ENCODE measurements around the gene RAB41.
A peak's percentile ranks its signal among the peaks of the same experiment; 100 is the strongest.
"Not testable (repeated sequence)": the region's sequence is repeated elsewhere in the genome, so short reads cannot be mapped to it uniquely, and the experiment has no call there.

Gene RAB41

DNA sequence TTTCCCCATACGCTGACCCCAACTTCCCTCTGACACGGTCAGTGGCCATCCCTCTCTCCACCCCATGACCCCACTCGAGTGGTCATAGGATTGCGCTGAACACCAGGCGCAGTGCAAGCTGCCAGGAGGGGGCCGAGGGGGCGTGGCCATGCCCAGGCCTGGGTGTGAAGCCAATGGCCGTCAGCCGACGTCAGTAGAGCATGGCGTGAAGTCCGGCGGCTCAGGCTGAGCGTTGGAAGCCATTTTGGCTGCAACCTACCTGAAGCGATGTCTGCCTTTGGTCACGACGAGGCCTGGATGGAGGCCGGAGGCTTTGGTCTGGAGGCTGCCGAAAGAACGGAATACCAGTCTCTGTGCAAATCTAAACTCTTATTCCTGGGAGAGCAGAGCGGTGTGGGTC is at the start of gene RAB41:
Gene RAB41 (plus strand): TSS at position 222 of the 400 bp plus-strand sequence. CDS start 46 bp downstream, at position 268.
- DNase-seq = no peak

GRCh38 chrX:70234355-70234754 is 47.6 kb upstream of the RAB41 start, which contains the start of gene AWAT1:
AWAT1 (plus strand) TSS chrX:70234655; CDS start chrX:70234696, 41 bp downstream.
- no peak for DNase-seq

DNA sequence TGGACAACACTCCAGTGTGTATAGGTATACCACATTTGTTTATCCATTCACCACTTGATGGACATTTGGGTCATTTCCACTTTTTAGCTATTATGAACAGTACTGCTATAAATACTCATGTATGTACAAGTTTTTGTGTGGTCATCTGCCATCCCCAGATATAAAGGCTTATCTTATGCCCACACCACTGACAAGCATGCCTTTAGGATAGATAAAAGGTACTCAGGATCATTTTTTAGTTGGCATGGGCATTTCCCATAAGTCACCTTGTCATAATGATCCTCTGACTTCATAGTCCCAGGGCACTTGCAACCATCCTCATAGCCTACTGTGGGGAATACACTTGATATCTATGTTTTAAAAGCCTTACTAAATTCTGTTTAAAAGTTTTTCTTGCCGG is 41.2 kb upstream of the RAB41 start:
- no peak for DNase-seq

DNA sequence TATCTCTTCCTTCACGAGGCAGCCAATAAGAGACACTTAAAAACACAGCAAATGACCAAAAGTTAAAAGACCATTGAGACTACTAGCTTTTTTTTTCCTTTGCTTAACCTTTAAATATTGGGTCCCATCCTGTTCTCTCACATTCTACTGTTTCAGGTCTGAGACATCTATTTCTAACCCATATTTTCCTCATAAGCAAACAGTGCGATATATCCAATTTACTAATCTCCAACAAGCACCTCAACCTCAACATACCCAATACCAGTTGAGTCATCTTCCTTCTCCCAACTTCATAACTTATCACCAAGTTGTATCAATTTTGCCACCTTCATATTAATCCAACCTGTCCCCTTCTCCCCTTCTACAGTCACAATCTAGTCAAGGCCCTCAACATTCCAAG is 40.5 kb upstream of the RAB41 start:
- DNase-seq = no peak

DNA sequence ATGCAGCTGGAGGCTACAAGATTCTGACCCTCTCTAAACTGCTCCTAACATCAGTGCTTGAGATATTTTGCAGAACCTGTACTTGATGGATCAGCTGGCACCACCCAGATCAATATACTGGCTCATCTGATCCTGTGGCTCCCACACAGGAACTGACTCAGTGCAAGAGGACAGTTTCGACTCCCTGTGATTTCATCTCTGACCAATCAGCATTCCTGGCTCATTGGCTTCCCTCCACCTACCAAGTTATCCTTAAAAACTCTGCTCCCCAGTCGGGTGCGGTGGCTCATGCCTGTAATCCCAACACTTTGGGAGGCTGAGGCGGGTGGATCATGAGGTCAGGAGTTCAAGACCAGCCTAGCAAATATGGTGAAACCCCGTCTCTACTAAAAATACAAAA is 38.4 kb upstream of the RAB41 start:
- not testable (repeated sequence) for DNase-seq

- no peak for DNase-seq
Measured at GRCh38 chrX:70244881-70245280, 37.1 kb upstream of the RAB41 start.

DNA sequence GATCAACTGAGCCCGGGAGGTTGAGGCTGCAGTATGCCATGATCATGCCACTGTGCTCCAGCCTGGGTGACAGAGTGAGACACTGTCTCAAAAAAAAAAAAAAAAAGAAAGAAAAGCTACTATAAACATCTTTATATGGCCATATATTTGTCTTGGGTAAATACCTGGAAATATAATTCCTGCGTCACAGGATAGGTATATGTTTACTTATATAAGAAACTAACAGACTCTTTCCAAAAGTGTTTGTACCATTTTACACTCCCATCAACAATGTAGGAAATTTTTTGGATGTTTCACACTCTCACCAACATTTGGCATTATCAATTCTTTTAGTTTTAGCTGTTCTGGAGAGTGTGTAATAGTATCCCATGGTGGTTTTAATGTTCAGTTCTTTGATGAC is 34.7 kb upstream of the RAB41 start:
- DNase-seq = no peak

- no peak for DNase-seq
Measured at GRCh38 chrX:70252491-70252890, 29.5 kb upstream of the RAB41 start.

GRCh38 chrX:70253377-70254062 is 28.5 kb upstream of the RAB41 start:
- no peak for DNase-seq

DNA sequence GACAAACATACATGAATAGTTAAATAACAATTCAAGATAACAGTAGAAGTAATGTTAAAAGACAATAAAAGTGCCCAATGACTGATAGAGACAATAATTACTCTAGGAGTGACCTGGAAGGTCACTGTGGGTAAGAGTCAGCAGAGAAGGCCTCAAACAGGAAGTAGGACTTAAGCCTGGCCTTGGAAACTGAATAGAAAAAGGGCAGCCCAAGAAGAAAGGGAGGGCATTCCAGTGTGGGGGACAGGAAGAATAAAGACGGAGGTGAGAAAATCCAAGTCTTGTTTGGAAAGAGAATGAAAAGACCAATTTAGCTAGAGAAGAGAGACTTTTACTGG is 27.9 kb upstream of the RAB41 start:
- no peak for DNase-seq

DNA sequence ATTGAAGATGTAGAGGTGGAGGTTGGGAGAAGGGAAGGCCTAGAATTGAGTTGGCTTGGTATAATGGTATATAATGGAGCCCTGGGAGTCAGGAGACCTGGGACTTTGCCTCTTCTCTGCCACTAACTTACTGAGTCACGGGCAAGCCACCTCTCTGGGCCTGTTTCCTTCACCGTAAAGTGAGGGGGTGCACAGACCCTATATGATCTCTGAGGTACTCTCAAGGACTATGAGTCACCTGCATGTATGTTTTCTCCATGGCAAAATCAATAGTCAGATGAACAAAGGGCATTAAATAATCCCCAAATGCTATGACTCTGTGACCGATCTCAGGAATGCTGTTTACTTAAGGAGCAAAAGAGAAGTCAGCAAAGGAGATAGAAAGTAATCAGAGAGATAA is 27.1 kb upstream of the RAB41 start:
- no peak for DNase-seq

DNA sequence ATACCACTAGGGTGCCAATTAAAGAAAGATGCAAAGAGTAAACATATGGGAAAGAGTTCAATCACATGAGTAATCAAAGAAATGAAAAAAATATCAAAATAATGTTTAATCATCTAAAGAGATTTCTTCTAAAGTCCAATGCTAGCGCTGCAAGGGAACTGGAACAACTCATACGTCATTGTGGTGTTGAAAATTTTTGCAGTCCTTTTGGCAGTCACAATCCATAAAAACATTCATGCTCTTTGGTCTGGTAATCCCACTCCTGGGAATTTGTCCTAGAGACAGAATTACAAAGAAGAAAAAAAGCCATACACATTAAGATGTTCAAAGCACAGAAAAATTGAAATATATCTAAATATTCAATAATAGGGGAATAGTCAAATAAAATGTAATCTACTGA is 26.5 kb upstream of the RAB41 start:
- DNase-seq = no peak

- DNase-seq = no peak
Measured at GRCh38 chrX:70257423-70258288, 24.3 kb upstream of the RAB41 start.

DNA sequence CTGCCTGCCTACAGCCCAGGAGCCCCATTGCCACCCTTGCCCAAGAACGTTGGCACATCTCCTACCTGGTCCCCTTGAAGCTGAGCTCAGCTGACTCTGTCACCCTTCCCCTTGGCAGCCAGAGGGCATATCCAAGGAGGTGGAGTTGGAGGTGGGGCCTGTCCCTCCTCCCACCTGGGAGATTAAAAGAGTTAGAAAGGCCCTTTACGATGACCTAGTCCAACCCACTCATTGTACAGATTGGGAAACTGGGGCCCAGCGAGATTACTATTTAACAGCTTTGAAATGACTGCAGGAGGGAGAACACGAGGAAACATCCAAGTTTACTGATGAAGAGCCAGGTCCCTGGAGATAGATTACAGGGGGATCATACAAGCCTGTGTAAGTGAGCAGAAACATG is 21.9 kb upstream of the RAB41 start, which contains the start of gene P2RY4:
Gene P2RY4 (minus strand): TSS at position 101 of the 400 bp plus-strand sequence. CDS start 580 bp downstream, outside the sequence.
- DNase-seq = no peak

DNA sequence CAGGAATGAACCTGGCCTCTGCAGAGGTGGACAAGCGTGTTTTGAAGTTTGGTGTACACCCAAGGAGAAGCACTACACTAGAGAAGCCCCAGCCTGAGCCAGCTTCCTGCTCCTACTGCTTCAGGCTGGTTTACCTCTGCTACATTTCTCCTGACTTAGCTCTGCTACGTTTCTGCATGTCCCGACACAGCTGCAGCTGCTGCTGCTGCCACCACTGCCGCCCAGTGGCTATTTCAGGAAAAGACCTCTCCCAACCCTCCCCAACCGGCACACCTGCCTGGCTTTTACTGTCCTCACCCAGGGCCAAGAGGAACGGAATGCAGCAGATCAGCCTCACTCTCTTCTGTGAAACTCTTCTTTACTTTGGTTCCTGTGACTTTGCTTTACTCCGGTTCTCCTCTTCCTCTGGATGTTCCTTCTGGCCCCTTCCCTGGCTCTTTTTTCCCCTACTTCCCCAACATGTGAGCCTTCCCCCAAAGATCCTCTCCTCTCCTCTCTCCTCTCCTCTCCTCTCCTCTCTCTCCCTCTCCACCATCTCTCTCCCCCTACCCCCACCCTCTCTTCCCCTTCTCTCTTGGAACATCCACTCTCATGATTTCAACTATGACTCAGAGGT is 18.9 kb upstream of the RAB41 start:
- DNase-seq = peak in 1 of 2 experiments; percentile 3

- no peak for DNase-seq
Measured at GRCh38 chrX:70264784-70265183, 17.2 kb upstream of the RAB41 start.

GRCh38 chrX:70268034-70268433 is 13.9 kb upstream of the RAB41 start, which contains the start of gene ARR3:
ARR3 (plus strand) TSS chrX:70268334; CDS start chrX:70269386, 1,052 bp downstream.
- DNase-seq = no peak

DNA sequence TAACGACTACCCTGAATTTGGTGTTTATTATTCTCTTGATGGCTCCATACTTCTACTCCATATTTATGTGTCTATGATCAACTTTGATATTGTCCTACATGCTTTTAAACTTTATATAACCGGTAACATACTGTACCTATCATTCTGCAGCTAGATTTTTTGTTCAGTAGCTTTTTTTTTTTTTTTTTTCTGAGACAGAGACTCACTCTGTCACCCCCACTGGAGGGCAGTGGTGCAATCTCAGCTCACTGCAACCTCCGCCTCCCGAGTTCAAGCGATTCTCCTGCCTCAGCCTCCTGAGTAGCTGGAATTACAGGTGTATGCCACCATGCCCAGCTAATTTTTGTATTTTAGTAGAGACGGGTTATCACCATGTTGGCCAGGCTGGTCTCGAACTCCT is 7.9 kb upstream of the RAB41 start:
- not testable (repeated sequence) for DNase-seq

GRCh38 chrX:70279081-70279480 is 2.9 kb upstream of the RAB41 start:
- no peak for DNase-seq

DNA sequence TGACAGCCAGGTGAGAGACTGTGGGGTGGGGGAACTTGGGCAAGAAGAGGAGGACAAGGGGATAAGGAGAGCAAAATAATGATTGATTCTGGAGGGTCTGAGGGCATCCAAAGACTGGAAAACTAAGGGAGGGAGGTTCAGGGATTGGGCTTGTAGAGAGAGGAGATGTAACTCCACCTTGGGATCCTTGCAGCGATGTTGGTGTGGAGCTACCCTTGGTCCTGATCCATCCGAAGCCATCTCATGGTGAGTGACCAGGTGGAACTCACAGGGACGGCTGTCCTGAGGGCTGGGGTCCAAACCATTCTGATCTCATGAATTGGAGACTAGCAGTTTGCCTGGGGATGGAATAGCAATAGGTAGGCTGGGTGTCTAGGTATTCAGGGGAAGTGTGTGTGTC is 1.4 kb upstream of the RAB41 start:
- no peak for DNase-seq

DNA sequence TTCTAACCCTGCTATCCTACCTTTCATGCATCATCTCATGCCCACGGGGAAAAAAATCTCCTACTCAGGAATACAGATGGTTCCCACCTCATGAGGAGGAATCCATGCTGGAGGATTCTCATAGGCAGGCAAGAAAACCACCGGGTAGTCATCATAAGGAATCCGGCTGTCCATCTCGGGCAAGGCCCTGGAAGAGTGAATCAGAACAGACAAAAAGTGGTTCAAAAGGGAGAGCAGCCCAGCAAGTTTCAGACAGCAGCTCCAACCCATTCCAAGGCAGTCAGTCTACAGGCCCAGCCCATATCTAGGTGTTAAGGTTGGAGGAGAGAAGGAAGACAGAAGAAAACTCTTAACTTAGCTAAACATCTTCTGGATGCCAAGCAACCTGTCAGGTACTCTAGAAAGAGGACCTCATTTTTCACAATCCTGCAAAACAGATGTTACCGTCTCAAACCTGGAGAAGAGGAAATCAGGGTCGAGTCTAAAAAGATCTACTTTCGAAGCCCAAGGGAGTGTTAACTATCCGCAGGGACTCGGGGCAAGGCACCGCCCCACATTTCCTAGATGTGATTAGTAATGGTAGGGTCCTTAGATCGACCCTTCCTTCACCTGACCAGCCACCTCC is 7.3 kb downstream of the RAB41 start:
- DNase-seq = no peak

DNA sequence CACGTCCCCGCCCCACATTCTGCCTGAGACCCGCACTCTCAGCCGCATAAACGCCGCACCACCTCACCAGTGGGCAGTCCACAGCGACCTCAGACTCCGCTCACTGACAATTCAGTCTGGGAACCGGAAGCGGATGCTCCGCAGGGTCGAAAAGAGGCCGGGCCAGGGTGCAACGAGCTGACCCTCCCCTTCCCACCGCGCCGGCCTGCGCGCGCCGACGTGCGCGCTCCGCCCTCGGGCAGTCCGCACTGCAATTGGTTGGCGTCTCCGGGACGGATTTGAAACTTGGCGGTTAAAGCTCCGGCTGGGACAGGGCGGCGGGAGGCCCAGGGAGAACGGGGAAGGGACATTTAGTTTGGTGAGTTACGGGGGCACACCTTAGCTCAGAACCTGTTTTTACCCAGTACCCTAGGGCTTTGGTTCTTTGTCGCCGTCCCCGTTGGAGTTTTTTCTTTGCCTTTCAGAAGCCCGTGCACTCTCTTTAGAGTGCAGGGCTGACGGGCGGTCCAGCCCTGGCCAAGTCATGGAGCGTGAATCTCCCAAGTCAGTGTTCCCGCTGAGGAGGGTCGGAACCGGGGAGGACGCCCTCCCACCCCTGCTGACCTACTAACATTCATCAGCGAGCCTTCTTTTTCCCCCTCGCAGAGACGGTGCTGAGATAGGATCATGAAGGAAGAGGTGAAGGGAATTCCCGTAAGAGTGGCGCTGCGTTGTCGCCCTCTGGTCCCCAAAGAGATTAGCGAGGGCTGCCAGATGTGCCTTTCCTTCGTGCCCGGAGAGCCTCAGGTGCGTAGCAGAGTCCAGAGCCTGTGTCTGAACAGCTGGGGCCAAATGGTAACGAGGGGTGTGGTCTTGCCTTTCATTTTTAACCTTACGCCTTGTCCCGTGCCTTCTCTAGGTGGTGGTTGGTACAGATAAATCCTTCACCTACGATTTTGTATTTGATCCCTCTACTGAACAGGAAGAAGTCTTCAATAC is 8.1 kb downstream of the RAB41 start, which contains the start of the genes KIF4A and PDZD11:
Gene KIF4A (plus strand): TSS at position 312 of the 978 bp plus-strand sequence. CDS start 355 bp downstream, at position 667.
Gene PDZD11 (minus strand): TSS at position 135 of the 978 bp plus-strand sequence. CDS start 586 bp downstream, outside the sequence.
- DNase-seq = peak; percentile 37 to 45
